SH-SY5Y (cell line): Measurements from ENCODE around the gene MYLK4.

ENCODE experiments used
- GATA2 ChIP-seq: IDR thresholded peaks from 2 replicates; pipeline ENCODE4 v1.6.1; 2011; ENCODE audit warnings: mild to moderate bottlenecking, low read depth, low read length
- GATA3 ChIP-seq: IDR thresholded peaks from 2 replicates; pipeline ENCODE4 v1.6.1; 2011; ENCODE audit warnings: low read depth, mild to moderate bottlenecking, low read length, moderate library complexity

DNA sequence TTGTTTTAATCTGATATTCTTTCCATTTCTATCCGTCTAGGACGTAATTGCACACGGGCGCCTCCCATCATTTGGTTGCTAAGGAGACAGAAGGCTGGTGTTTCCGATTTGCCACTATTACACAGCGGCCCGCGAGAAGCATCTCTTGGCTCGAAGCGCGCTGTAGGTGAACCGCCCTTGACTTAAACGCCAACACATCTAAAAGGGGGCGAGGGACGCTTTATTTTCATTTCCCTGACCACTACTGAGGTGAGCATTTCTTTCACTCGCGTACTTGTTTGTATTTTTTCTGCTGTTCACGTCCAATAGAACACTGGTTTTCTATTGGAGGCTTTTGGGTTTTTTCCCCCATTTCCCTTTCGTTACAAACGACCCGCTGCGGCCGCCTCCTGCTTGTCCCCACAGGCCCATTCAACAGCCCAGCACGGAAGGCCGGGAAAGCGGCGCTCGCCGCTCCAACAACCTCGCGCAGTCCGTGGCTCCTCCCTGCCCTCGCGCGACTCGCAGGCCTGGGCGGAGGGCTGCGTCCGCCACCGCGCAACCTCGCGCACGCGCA is 14.0 kb upstream of the MYLK4 start:
- TF ChIP-seq GATA2 (no peak), GATA3 (no peak)
